Endothelial cell of umbilical vein (primary cell): Measurements from ENCODE around the gene CSTA. TPM values are rescaled to one million over a fixed set of nuclear protein-coding genes. Genes with fewer than 3 reads are reported as not detected.

Experiments
- BruUV-seq: library from RNA; stranded (reverse); fragments of 400-500 nt; replicated peaks from 2 replicates; lab custom pipeline; 2021; lab: Mats Ljungman, UMichigan
- CTCF ChIA-PET: fragments of 300-600, 350-600 bp; sonication (Branson Sonifier 250); formaldehyde crosslinking; loops from one replicate; lab custom pipeline; 2021; ENCODE audit warnings: antibody characterized with exemption, inconsistent platforms; lab: Charles Lee
- POLR2A ChIA-PET: fragments of 300-600, 350-600 bp; sonication (Branson Sonifier 250); formaldehyde crosslinking; loops from one replicate; lab custom pipeline; 2021; ENCODE audit warnings: antibody characterized with exemption, inconsistent platforms; lab: Charles Lee
- DNase-seq: peaks from one replicate; pipeline ENCODE4 v3.0.0-alpha.2; 2011; ENCODE audit warnings: low read depth, low spot score
- FAIRE-seq: peaks from 2 replicates; lab custom pipeline; 2011; peaks lifted over from hg19 to GRCh38; lab: Jason Lieb, UNC
- H2AFZ ChIP-seq: 2 replicates; pipeline ENCODE4 v1.6.0; 2012; ENCODE audit warnings: low read depth, low read length, control low read depth, inconsistent platforms
- H3K27ac ChIP-seq: 2 replicates; pipeline ENCODE4 v1.5.1; 2011; ENCODE audit warnings: low read depth, mild to moderate bottlenecking, control low read depth, low read length, moderate library complexity; ENCODE audit not compliant: insufficient read depth
- H3K27me3 ChIP-seq, 2 experiments: 2 replicates each; pipeline versions ENCODE4 v1.6.0 to v1.6.1; 2011; ENCODE audit warnings: low read length in 2 of 2, mixed read lengths in 1 of 2; ENCODE audit not compliant: control insufficient read depth in 2 of 2, insufficient read depth in 2 of 2
- H3K36me3 ChIP-seq, 2 experiments: 2 replicates in 1 of 2; 3 replicates in 1 of 2; pipeline ENCODE4 v1.5.1; 2011; ENCODE audit warnings: low read length in 2 of 2, mild to moderate bottlenecking in 1 of 2, moderate library complexity in 1 of 2; ENCODE audit not compliant: control insufficient read depth in 2 of 2, insufficient read depth in 2 of 2; ENCODE audit errors: extremely low read depth in 1 of 2
- H3K4me1 ChIP-seq: 3 replicates; pipeline ENCODE4 v1.5.1; 2011; ENCODE audit warnings: mild to moderate bottlenecking, low read length; ENCODE audit not compliant: control insufficient read depth, insufficient read depth; ENCODE audit errors: extremely low read depth
- H3K4me2 ChIP-seq: 2 replicates; pipeline ENCODE4 v1.6.1; 2011; ENCODE audit warnings: low read length, control low read depth, mixed read lengths; ENCODE audit not compliant: insufficient read depth
- H3K4me3 ChIP-seq, 3 experiments: fragments of 200-600 bp in 1 of 3; sonication (generic), shearing (Covaris generic) in 1 of 3; replicated peaks in 1 of 3; 2 replicates each; pipeline ENCODE4 v1.5.1; 2011 to 2016; ENCODE audit warnings: control low read depth in 3 of 3, low read length in 3 of 3, mild to moderate bottlenecking in 2 of 3, inconsistent platforms in 1 of 3, low read depth in 1 of 3, moderate library complexity in 1 of 3; ENCODE audit not compliant: insufficient read depth in 1 of 3
- H3K79me2 ChIP-seq: 2 replicates; pipeline ENCODE4 v1.6.0; 2012; ENCODE audit warnings: low read length, inconsistent platforms; ENCODE audit not compliant: control insufficient read depth, insufficient read depth
- H3K9ac ChIP-seq: replicated peaks from 2 replicates; pipeline ENCODE3; 2011; ENCODE audit warnings: low read length, control low read depth; ENCODE audit not compliant: insufficient read depth; ENCODE audit errors: extremely low read depth
- H3K9me1 ChIP-seq: replicated peaks from 3 replicates; pipeline ENCODE4 v1.6.0; 2011; ENCODE audit warnings: mild to moderate bottlenecking, low read length; ENCODE audit not compliant: control insufficient read depth, insufficient read depth; ENCODE audit errors: extremely low read depth
- H3K9me3 ChIP-seq: replicated peaks from 2 replicates; pipeline ENCODE4 v1.5.1; 2012; ENCODE audit warnings: low read length, inconsistent platforms; ENCODE audit not compliant: control insufficient read depth, insufficient read depth
- H4K20me1 ChIP-seq: replicated peaks from 2 replicates; pipeline ENCODE3; 2011; ENCODE audit warnings: mild to moderate bottlenecking, low read length; ENCODE audit not compliant: control insufficient read depth, insufficient read depth; ENCODE audit errors: extremely low read depth
- CTCF ChIP-seq, 2 donors: IDR thresholded peaks; 1 replicate in 1 of 2; 2 replicates in 1 of 2; pipeline ENCODE4 v1.5.1; 2011; ENCODE audit warnings: low read length in 2 of 2, mild to moderate bottlenecking in 2 of 2, moderate library complexity in 2 of 2, control low read depth in 1 of 2, inconsistent platforms in 1 of 2, low read depth in 1 of 2; ENCODE audit not compliant: insufficient read depth in 1 of 2; ENCODE audit errors: extremely low read depth in 1 of 2
- EZH2 ChIP-seq: IDR thresholded peaks from 2 replicates; pipeline ENCODE4 v1.6.1; 2012; ENCODE audit warnings: borderline replicate concordance, low read depth, mild to moderate bottlenecking, moderate library complexity, low read length, inconsistent platforms; ENCODE audit not compliant: severe bottlenecking
- FOS ChIP-seq: IDR thresholded peaks from 2 replicates; pipeline ENCODE4 v1.6.1; 2011; ENCODE audit warnings: mild to moderate bottlenecking, low read length, moderate library complexity, borderline replicate concordance; ENCODE audit not compliant: insufficient read depth
- GATA2 ChIP-seq: IDR thresholded peaks from 2 replicates; pipeline ENCODE4 v1.7.0; 2011; ENCODE audit warnings: low read depth, mild to moderate bottlenecking, moderate library complexity, mixed read lengths, low read length; ENCODE audit not compliant: insufficient read length, insufficient read depth
- JUN ChIP-seq: IDR thresholded peaks from 2 replicates; pipeline ENCODE4 v1.6.1; 2011; ENCODE audit warnings: borderline replicate concordance, low read depth; ENCODE audit not compliant: insufficient read length, insufficient read depth
- MYC ChIP-seq: IDR thresholded peaks from one replicate; pipeline ENCODE4 v1.6.1; 2011; ENCODE audit warnings: mild to moderate bottlenecking, low read depth, low read length
- POLR2A ChIP-seq: IDR thresholded peaks from 2 replicates; pipeline ENCODE4 v1.6.1; 2012; ENCODE audit warnings: low read depth, mild to moderate bottlenecking, control low read depth, low read length
- POLR2AphosphoS5 ChIP-seq: IDR thresholded peaks from 2 replicates; pipeline ENCODE4 v1.6.1; 2012; ENCODE audit warnings: low read depth, mild to moderate bottlenecking, control low read depth, low read length, moderate library complexity; ENCODE audit not compliant: insufficient read depth
- dilution Hi-C: fragments of 300-500 bp; cut with MboI; formaldehyde crosslinking; loops from one replicate; pipeline ENCODE4 v1.15.0; 2019; ENCODE audit warnings: low sequenced_read_pairs; ENCODE audit not compliant: extremely low pct_ligation_motif_present
- intact Hi-C: fragments of 100-400 bp; cut with micrococcal nuclease; formaldehyde crosslinking; loops from one replicate; pipeline ENCODE4 v1.10.0; 2022
- polyA plus RNA-seq, 4 experiments: library from polyadenylated mRNA; depleted of rRNA in 3 of 4; stranded (reverse) in 3 of 4; unstranded in 1 of 4; fragments of >200 nt; gene quantifications; 2 replicates each; pipeline versions ENCODE4 v1.2.1 to v1.2.3, GENCODE V29; 2011 to 2012; ENCODE audit warnings: missing spikeins in 1 of 4
- total RNA-seq: library from RNA; stranded (reverse); gene quantifications from 2 replicates; pipeline ENCODE4 v1.2.3, GENCODE V29; 2021
- TF ChIP-seq, protein P1 (sequence below): IDR thresholded peaks from 2 replicates; pipeline ENCODE4 v1.6.1; 2011; ENCODE audit not compliant: insufficient read depth, insufficient read length

The CSTA gene
- total and polyA plus RNA-seq, 2 donors (not counting 3 experiments of a cell fraction or from before 2014, with no cell fraction given), result not detected

- Histone ChIP-seq H3K9me3 (no peaks in the 10 kb centered on the region), H4K20me1 (no peaks in the 10 kb centered on the region), H2AFZ (no peak overlapping the region), H3K27me3 (no peaks in the 10 kb centered on the region), H3K4me3 (no peak overlapping the region), H3K9me1 (no peaks in the 10 kb centered on the region), H3K9ac (no peak overlapping the region), H3K27ac (no peak overlapping the region), H3K4me2 (no peak overlapping the region), H3K4me1 (no peaks in the 10 kb centered on the region), H3K36me3 (no peaks in the 10 kb centered on the region), H3K79me2 (no peaks in the 10 kb centered on the region)
- TF ChIP-seq MYC (no peak), EZH2 (no peak), JUN (no peak), POLR2AphosphoS5 (no peak)
- DNase-seq (no peak), FAIRE-seq (no peak)
- ChIA-PET POLR2A (no interaction called here), CTCF (interaction anchor here (0.7 to 0.8 kb wide), 2 partner anchors 13 to 18 kb away, joined by 3 read pairs; no protein-coding TSS in a partner anchor)
- dilution Hi-C loops, result no loop called here
- no TSS peak for BruUV-seq
- intact Hi-C loops, result no loop called here
Observed at GRCh38 chr3:122350814-122351418, 25.9 kb downstream of the CSTA start.

DNA sequence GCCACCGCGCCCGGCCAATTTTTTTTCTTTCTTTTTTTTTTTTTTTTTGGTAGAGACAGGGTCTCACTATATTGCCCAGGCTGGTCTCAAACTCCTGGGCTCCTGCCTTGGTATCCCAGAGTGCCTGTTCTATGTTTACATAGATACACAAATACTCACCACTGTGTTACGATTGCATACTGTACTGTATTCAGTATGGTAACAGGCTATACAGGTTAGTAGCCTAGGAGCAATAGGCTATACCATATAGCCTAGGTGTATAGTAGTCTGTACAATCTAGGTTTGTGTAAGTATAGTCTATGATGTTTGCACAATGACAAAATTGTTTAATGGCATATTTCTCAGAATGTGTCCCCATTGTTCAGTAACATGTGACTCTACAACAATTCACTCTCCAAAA is 26.6 kb downstream of the CSTA start:
- dilution Hi-C loops, result no loop called here
- H3K4me3 ChIP-seq, result no peak overlapping the region
- BruUV-seq, result no TSS peak
- no peak overlapping the region for H3K4me2 ChIP-seq
- POLR2A ChIA-PET, result no interaction called here
- no peaks in the 10 kb centered on the region for H3K9me3 ChIP-seq
- H3K27me3 ChIP-seq, result no peaks in the 10 kb centered on the region
- H2AFZ ChIP-seq, result no peak overlapping the region
- DNase-seq (no peak), FAIRE-seq (no peak)
- intact Hi-C loops, result no loop called here
- CTCF ChIA-PET, result no interaction called here
- no peak for TF ChIP-seq EZH2
- no peak for TF ChIP-seq POLR2AphosphoS5
- TF ChIP-seq POLR2A, result no peak
- TF ChIP-seq GATA2, result no peak
- no peak for TF ChIP-seq MYC
- no peak for TF ChIP-seq CTCF (IDR thresholded peaks at IDR 0.05; ENCODE audit: extremely low read depth in 1 of 2, insufficient read depth in 1 of 2, low read depth in 1 of 2, low read length in 2 of 2)
- TF ChIP-seq JUN, result no peak
- no peak for TF ChIP-seq FOS
- TF ChIP-seq, protein P1, sequence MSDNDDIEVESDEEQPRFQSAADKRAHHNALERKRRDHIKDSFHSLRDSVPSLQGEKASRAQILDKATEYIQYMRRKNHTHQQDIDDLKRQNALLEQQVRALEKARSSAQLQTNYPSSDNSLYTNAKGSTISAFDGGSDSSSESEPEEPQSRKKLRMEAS, result no peak
- H3K4me1 ChIP-seq, result no peaks in the 10 kb centered on the region
- H3K9ac ChIP-seq, result no peak overlapping the region
- no peak overlapping the region for H3K27ac ChIP-seq
- H3K79me2 ChIP-seq, result no peaks in the 10 kb centered on the region
- H3K9me1 ChIP-seq, result no peaks in the 10 kb centered on the region
- H3K36me3 ChIP-seq, result no peaks in the 10 kb centered on the region
- H4K20me1 ChIP-seq, result no peaks in the 10 kb centered on the region
